SK-N-SH (cell line): Measurements from ENCODE around the gene CD2AP. TPM values are rescaled to one million over a fixed set of nuclear protein-coding genes. Genes with fewer than 3 reads are reported as not detected.

Source experiments
- CTCF ChIA-PET: fragments of 300-600, 350-600 bp; formaldehyde crosslinking; extraction: SDS; loops from one replicate; lab custom pipeline; 2021; lab: Yijun Ruan, JAX
- POLR2A ChIA-PET: fragments of 350-600 bp; sonication (Branson Sonifier 250); formaldehyde crosslinking; extraction: SDS; loops from one replicate; lab custom pipeline; 2020; ENCODE audit warnings: antibody characterized with exemption, inconsistent platforms; lab: Yijun Ruan, JAX
- DNase-seq: peaks from one replicate; pipeline ENCODE4 v3.0.0; 2012
- H2AFZ ChIP-seq: fragments of 200-600 bp; sonication (generic); 2 replicates; pipeline ENCODE4 v1.8.1; 2016; ENCODE audit warnings: antibody characterized with exemption, mild to moderate bottlenecking, low read depth
- H3F3A ChIP-seq: fragments of 200-600 bp; sonication (generic); replicated peaks from 2 replicates; pipeline ENCODE3; 2016; ENCODE audit warnings: antibody characterized with exemption, mild to moderate bottlenecking; ENCODE audit not compliant: insufficient read depth
- H3K27ac ChIP-seq, 2 experiments: fragments of 200-500 bp in 1 of 2; fragments of 200-600 bp in 1 of 2; sonication (Bioruptor generic) in 1 of 2; sonication (generic), shearing (Covaris generic) in 1 of 2; 2 replicates each; pipeline versions ENCODE4 v1.5.1 to v1.6.1; 2014 to 2016; ENCODE audit warnings: low read depth in 2 of 2, inconsistent platforms in 1 of 2, low read length in 1 of 2, mild to moderate bottlenecking in 1 of 2, mixed read lengths in 1 of 2
- H3K27me3 ChIP-seq: fragments of 200-600 bp; sonication (generic), shearing (Covaris generic); 2 replicates; pipeline ENCODE4 v1.6.1; 2016; ENCODE audit warnings: mixed run types; ENCODE audit not compliant: insufficient read depth
- H3K36me3 ChIP-seq, 2 experiments: fragments of 200-500 bp in 1 of 2; fragments of 200-600 bp in 1 of 2; sonication (Bioruptor generic) in 1 of 2; sonication (generic) in 1 of 2; replicated peaks in 1 of 2; 2 replicates each; pipeline versions ENCODE3 to v1.5.1; 2014 to 2016; ENCODE audit warnings: low read length in 1 of 2, mild to moderate bottlenecking in 1 of 2; ENCODE audit not compliant: insufficient read depth in 2 of 2, control insufficient read depth in 1 of 2
- H3K4me1 ChIP-seq, 2 experiments: fragments of 200-500 bp in 1 of 2; fragments of 200-600 bp in 1 of 2; sonication (Bioruptor generic) in 1 of 2; sonication (generic), shearing (Covaris generic) in 1 of 2; 2 replicates each; pipeline versions ENCODE4 v1.5.1 to v1.6.1; 2014 to 2016; ENCODE audit warnings: low read depth in 1 of 2, low read length in 1 of 2, mixed run types in 1 of 2; ENCODE audit not compliant: insufficient read depth in 2 of 2, control insufficient read depth in 1 of 2
- H3K4me2 ChIP-seq: fragments of 200-600 bp; sonication (generic), shearing (Covaris generic); 2 replicates; pipeline ENCODE4 v1.6.1; 2017; ENCODE audit warnings: mixed run types
- H3K4me3 ChIP-seq, 2 experiments: fragments of 200-500 bp in 1 of 2; fragments of 200-600 bp in 1 of 2; sonication (Bioruptor generic) in 1 of 2; sonication (generic), shearing (Covaris generic) in 1 of 2; 2 replicates each; pipeline versions ENCODE4 v1.5.1 to v1.8.1; 2014 to 2016; ENCODE audit warnings: low read depth in 2 of 2, inconsistent platforms in 1 of 2, low read length in 1 of 2, mild to moderate bottlenecking in 1 of 2, mixed read lengths in 1 of 2, moderate library complexity in 1 of 2
- H3K79me2 ChIP-seq: fragments of 200-600 bp; sonication (generic); 2 replicates; pipeline ENCODE4 v1.8.1; 2017; ENCODE audit warnings: mild to moderate bottlenecking; ENCODE audit not compliant: insufficient read depth
- H3K9ac ChIP-seq: fragments of 200-600 bp; sonication (generic); 2 replicates; pipeline ENCODE4 v1.6.1; 2017; ENCODE audit warnings: mixed run types
- H3K9me2 ChIP-seq: fragments of 200-600 bp; sonication (generic); 2 replicates; pipeline ENCODE4 v1.6.1; 2017; ENCODE audit warnings: mixed run types
- H3K9me3 ChIP-seq: fragments of 200-600 bp; sonication (generic); 2 replicates; pipeline ENCODE4 v1.6.1; 2017; ENCODE audit warnings: mixed run types, mild to moderate bottlenecking, moderate library complexity
- H4K20me1 ChIP-seq: fragments of 200-600 bp; sonication (generic); 2 replicates; pipeline ENCODE4 v1.6.1; 2017; ENCODE audit warnings: mild to moderate bottlenecking, mixed run types; ENCODE audit not compliant: insufficient read depth
- EP300 ChIP-seq, 2 experiments: IDR thresholded peaks; 2 replicates each; pipeline versions ENCODE4 v1.4.0 to v1.6.1; 2012; ENCODE audit warnings: borderline replicate concordance in 1 of 2, low read depth in 1 of 2, low read length in 1 of 2
- FOXM1 ChIP-seq: IDR thresholded peaks from 2 replicates; pipeline ENCODE4 v1.4.0; 2012; ENCODE audit warnings: low read depth, mild to moderate bottlenecking
- GABPA ChIP-seq: IDR thresholded peaks from 2 replicates; pipeline ENCODE4 v1.4.0; 2012; ENCODE audit warnings: low read depth, mild to moderate bottlenecking
- GATA2 ChIP-seq: sonication (generic); formaldehyde crosslinking; IDR thresholded peaks from 2 replicates; pipeline ENCODE4 v1.5.0; 2020; ENCODE audit warnings: mild to moderate bottlenecking, missing genetic modification reagents
- MEF2A ChIP-seq: IDR thresholded peaks from 2 replicates; pipeline ENCODE4 v1.4.0; 2012; ENCODE audit warnings: low read depth, borderline replicate concordance
- MXI1 ChIP-seq: IDR thresholded peaks from 2 replicates; pipeline ENCODE4 v1.6.1; 2012; ENCODE audit warnings: mild to moderate bottlenecking, low read depth, low read length, improper control_type of control experiment
- NRF1 ChIP-seq: IDR thresholded peaks from 2 replicates; pipeline ENCODE4 v1.6.1; 2012; ENCODE audit warnings: low read depth, mild to moderate bottlenecking, low read length
- POLR2AphosphoS5 ChIP-seq: IDR thresholded peaks from 2 replicates; pipeline ENCODE4 v1.6.1; 2012; ENCODE audit warnings: low read depth, low read length
- RAD21 ChIP-seq: IDR thresholded peaks from 2 replicates; pipeline ENCODE4 v1.6.1; 2012; ENCODE audit warnings: mild to moderate bottlenecking, low read length
- RCOR1 ChIP-seq: fragments of 150-350 bp; IDR thresholded peaks from 2 replicates; pipeline ENCODE4 v1.6.1; 2017; ENCODE audit warnings: antibody characterized with exemption, low read length
- RXRA ChIP-seq: IDR thresholded peaks from 2 replicates; pipeline ENCODE4 v1.4.0; 2012; ENCODE audit warnings: low read depth, mild to moderate bottlenecking, borderline replicate concordance
- SIN3A ChIP-seq: IDR thresholded peaks from 2 replicates; pipeline ENCODE4 v1.6.1; 2012; ENCODE audit warnings: low read depth, mild to moderate bottlenecking, low read length, moderate library complexity, borderline replicate concordance
- SMC3 ChIP-seq: IDR thresholded peaks from 2 replicates; pipeline ENCODE4 v1.6.1; 2012; ENCODE audit warnings: low read depth, low read length, improper control_type of control experiment
- TEAD4 ChIP-seq: IDR thresholded peaks from 2 replicates; pipeline ENCODE4 v1.4.0; 2012; ENCODE audit warnings: mild to moderate bottlenecking, borderline replicate concordance; ENCODE audit not compliant: insufficient read depth
- WGBS: methylation state at CpG from one replicate; pipeline ENCODE4 v1.1.6; 2017; ENCODE audit warnings: low lambda C conversion rate; 5-methylcytosine and 5-hydroxymethylcytosine counted together
- polyA plus RNA-seq, 3 experiments: library from polyadenylated mRNA; depleted of rRNA; stranded (reverse); fragments of >200 nt; gene quantifications; 2 replicates each; pipeline ENCODE4 v1.2.3, GENCODE V29; 2012
- TF ChIP-seq, protein P1 (sequence below): IDR thresholded peaks from 2 replicates; pipeline ENCODE4 v1.6.1; 2012; ENCODE audit warnings: mild to moderate bottlenecking, low read depth, low read length, moderate library complexity
- TF ChIP-seq, protein P2 (sequence below): fragments of 150-350 bp; IDR thresholded peaks from 2 replicates; pipeline ENCODE4 v1.6.1; 2016; ENCODE audit warnings: mild to moderate bottlenecking, low read depth, low read length
- TF ChIP-seq, protein P3 (sequence below): fragments of 200-600 bp; sonication (generic); IDR thresholded peaks from 2 replicates; pipeline ENCODE4 v1.6.1; 2017; ENCODE audit warnings: antibody characterized with exemption, mild to moderate bottlenecking, moderate library complexity

The CD2AP gene
- polyA plus RNA-seq, 1 of the 3 experiments (the other 2 are of a cell fraction) = 1.6 TPM

DNA sequence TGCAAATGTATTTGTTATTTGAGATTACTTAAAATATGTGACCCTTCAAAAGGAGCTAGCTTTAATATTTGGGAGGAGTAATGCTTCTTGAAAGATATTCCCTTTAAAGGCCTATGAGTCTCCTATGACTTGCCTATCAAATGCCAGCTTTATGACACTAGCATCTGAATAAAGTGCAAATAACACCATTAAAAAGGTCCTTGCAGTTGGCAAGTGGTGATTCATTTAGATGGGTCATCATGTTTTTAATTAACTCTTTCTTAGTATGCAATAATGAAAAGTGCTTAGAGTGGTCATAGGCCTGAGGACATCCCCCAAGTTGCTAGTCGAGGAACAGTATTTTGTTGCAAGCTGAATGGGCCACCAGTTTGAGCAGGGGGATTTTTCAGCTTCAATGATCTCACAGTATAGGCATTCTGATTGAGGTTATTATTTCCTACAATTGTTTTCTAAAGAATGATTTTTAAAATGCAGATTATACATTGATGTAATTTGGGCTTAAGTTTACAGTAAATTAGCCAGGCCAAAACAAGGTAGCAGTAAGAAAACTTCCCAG is 3.7 kb upstream of the CD2AP start:
- 94% methylated on average over 1 of the region's 1 CpG for WGBS
- CTCF ChIA-PET = interaction anchor here (1.3 kb wide), 1 partner anchor 157 kb away, joined by 3 read pairs; no protein-coding TSS in a partner anchor
- no peak overlapping the region for H3K4me2 ChIP-seq

GRCh38 chr6:47475319-47475816 is 2.2 kb upstream of the CD2AP start:
- no peak for DNase-seq
- Histone ChIP-seq H3F3A (peaks cover 7% of the 10 kb centered on the region), H3K27me3 (no peaks in the 10 kb centered on the region), H4K20me1 (peaks cover 12% of the 10 kb centered on the region; the same call in 1 of the 2 replicates), H3K36me3 (no peaks in the 10 kb centered on the region), H3K4me3 (no peak overlapping the region), H3K4me2 (no peak overlapping the region), H3K9ac (no peak overlapping the region), H3K9me3 (no peaks in the 10 kb centered on the region; the same call in 1 of the 2 replicates)
- WGBS = 94% methylated on average over 5 of the region's 5 CpGs
- POLR2A ChIA-PET = no interaction called here
- TF ChIP-seq, protein P1, sequence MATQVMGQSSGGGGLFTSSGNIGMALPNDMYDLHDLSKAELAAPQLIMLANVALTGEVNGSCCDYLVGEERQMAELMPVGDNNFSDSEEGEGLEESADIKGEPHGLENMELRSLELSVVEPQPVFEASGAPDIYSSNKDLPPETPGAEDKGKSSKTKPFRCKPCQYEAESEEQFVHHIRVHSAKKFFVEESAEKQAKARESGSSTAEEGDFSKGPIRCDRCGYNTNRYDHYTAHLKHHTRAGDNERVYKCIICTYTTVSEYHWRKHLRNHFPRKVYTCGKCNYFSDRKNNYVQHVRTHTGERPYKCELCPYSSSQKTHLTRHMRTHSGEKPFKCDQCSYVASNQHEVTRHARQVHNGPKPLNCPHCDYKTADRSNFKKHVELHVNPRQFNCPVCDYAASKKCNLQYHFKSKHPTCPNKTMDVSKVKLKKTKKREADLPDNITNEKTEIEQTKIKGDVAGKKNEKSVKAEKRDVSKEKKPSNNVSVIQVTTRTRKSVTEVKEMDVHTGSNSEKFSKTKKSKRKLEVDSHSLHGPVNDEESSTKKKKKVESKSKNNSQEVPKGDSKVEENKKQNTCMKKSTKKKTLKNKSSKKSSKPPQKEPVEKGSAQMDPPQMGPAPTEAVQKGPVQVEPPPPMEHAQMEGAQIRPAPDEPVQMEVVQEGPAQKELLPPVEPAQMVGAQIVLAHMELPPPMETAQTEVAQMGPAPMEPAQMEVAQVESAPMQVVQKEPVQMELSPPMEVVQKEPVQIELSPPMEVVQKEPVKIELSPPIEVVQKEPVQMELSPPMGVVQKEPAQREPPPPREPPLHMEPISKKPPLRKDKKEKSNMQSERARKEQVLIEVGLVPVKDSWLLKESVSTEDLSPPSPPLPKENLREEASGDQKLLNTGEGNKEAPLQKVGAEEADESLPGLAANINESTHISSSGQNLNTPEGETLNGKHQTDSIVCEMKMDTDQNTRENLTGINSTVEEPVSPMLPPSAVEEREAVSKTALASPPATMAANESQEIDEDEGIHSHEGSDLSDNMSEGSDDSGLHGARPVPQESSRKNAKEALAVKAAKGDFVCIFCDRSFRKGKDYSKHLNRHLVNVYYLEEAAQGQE = no peak
- TF ChIP-seq, protein P2, sequence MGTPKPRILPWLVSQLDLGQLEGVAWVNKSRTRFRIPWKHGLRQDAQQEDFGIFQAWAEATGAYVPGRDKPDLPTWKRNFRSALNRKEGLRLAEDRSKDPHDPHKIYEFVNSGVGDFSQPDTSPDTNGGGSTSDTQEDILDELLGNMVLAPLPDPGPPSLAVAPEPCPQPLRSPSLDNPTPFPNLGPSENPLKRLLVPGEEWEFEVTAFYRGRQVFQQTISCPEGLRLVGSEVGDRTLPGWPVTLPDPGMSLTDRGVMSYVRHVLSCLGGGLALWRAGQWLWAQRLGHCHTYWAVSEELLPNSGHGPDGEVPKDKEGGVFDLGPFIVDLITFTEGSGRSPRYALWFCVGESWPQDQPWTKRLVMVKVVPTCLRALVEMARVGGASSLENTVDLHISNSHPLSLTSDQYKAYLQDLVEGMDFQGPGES = no peak
- TF ChIP-seq, protein P3, sequence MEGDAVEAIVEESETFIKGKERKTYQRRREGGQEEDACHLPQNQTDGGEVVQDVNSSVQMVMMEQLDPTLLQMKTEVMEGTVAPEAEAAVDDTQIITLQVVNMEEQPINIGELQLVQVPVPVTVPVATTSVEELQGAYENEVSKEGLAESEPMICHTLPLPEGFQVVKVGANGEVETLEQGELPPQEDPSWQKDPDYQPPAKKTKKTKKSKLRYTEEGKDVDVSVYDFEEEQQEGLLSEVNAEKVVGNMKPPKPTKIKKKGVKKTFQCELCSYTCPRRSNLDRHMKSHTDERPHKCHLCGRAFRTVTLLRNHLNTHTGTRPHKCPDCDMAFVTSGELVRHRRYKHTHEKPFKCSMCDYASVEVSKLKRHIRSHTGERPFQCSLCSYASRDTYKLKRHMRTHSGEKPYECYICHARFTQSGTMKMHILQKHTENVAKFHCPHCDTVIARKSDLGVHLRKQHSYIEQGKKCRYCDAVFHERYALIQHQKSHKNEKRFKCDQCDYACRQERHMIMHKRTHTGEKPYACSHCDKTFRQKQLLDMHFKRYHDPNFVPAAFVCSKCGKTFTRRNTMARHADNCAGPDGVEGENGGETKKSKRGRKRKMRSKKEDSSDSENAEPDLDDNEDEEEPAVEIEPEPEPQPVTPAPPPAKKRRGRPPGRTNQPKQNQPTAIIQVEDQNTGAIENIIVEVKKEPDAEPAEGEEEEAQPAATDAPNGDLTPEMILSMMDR = no peak
- TF ChIP-seq POLR2AphosphoS5 (no peak), MXI1 (no peak), EP300 (IDR thresholded peaks at IDR 0.05; ENCODE audit: borderline replicate concordance in 1 of 2, low read depth in 1 of 2, low read length in 1 of 2) (no peak), NRF1 (no peak), RAD21 (no peak), RCOR1 (no peak), GABPA (no peak), FOXM1 (no peak), SMC3 (no peak), MEF2A (no peak), RXRA (no peak), TEAD4 (no peak), GATA2 (CRISPR knock-in tag) (no peak), SIN3A (no peak)
- TF ChIP-seq, all 33 proteins: peak for 0
- Histone ChIP-seq H2AFZ (no peak overlapping the region), H3K4me1 (peaks cover 0 to 3% of the 10 kb centered on the region in 2 experiments; a peak in 2 of 4 replicates), H3K27ac (no peak overlapping the region), H3K79me2 (peaks cover 23% of the 10 kb centered on the region), H3K9me2 (no peaks in the 10 kb centered on the region; the same call in 1 of the 2 replicates)
- CTCF ChIA-PET = interaction anchor here (1.0 kb wide), 1 partner anchor 10 kb away, joined by 3 read pairs; no protein-coding TSS in a partner anchor

More for the DNA sequence above, 3.7 kb upstream of the CD2AP start:
- no peaks in the 10 kb centered on the region; the same call in 1 of the 2 replicates for H3K9me2 ChIP-seq
- no peaks in the 10 kb centered on the region for H3K9me3 ChIP-seq
- no peak overlapping the region for H2AFZ ChIP-seq
- H3K4me3 ChIP-seq = no peak overlapping the region
- POLR2A ChIA-PET = no interaction called here
- no peak for DNase-seq
- no peaks in the 10 kb centered on the region for H4K20me1 ChIP-seq
- peaks cover 8% of the 10 kb centered on the region for H3K79me2 ChIP-seq
- TF ChIP-seq SIN3A = no peak
- H3K36me3 ChIP-seq = no peaks in the 10 kb centered on the region
- peaks cover under 1% of the 10 kb centered on the region for H3F3A ChIP-seq
- no peaks in the 10 kb centered on the region for H3K27me3 ChIP-seq
- no peak overlapping the region for H3K9ac ChIP-seq
- H3K27ac ChIP-seq = no peak overlapping the region
- H3K4me1 ChIP-seq = no peaks in the 10 kb centered on the region; a peak in 2 of 4 replicates
